Measurements from ENCODE around the gene KLHL25.
"Not testable (repeated sequence)": the region's sequence is repeated elsewhere in the genome, so short reads cannot be mapped to it uniquely, and the experiment has no call there.

Gene KLHL25

GRCh38 chr15:85794598-85795336, at the start of gene KLHL25:
KLHL25 (minus strand) TSS chr15:85794925; CDS start chr15:85769810, 25,115 bp downstream.
- DNase-seq: peak; percentile 89

- DNase-seq: no peak
Measured at GRCh38 chr15:85840802-85841152, 46.1 kb upstream of the KLHL25 start.

GRCh38 chr15:85840079-85840801, 45.5 kb upstream of the KLHL25 start:
- peak; percentile 69 for DNase-seq

GRCh38 chr15:85839643-85840042, 44.9 kb upstream of the KLHL25 start:
- no peak for DNase-seq

GRCh38 chr15:85838655-85839054, 43.9 kb upstream of the KLHL25 start:
- no peak for DNase-seq

- DNase-seq: no peak
Measured at GRCh38 chr15:85837881-85838280, 43.2 kb upstream of the KLHL25 start.

- no peak for DNase-seq
Measured at GRCh38 chr15:85837011-85837433, 42.3 kb upstream of the KLHL25 start.

- DNase-seq: no peak
Measured at GRCh38 chr15:85834651-85835050, 39.9 kb upstream of the KLHL25 start.

- no peak for DNase-seq
Measured at GRCh38 chr15:85832394-85832793, 37.7 kb upstream of the KLHL25 start.

- no peak for DNase-seq
Measured at GRCh38 chr15:85831415-85832113, 36.8 kb upstream of the KLHL25 start.

GRCh38 chr15:85829754-85830153, 35.0 kb upstream of the KLHL25 start:
- not testable (repeated sequence) for DNase-seq

GRCh38 chr15:85828874-85829273, 34.1 kb upstream of the KLHL25 start:
- DNase-seq: no peak

- no peak for DNase-seq
Measured at GRCh38 chr15:85828126-85828525, 33.4 kb upstream of the KLHL25 start.

- DNase-seq: no peak
Measured at GRCh38 chr15:85826756-85827515, 32.2 kb upstream of the KLHL25 start.

GRCh38 chr15:85825719-85826118, 31.0 kb upstream of the KLHL25 start:
- no peak for DNase-seq

- DNase-seq: no peak
Measured at GRCh38 chr15:85825118-85825517, 30.4 kb upstream of the KLHL25 start.

- no peak for DNase-seq
Measured at GRCh38 chr15:85821545-85821944, 26.8 kb upstream of the KLHL25 start.

GRCh38 chr15:85819938-85820337, 25.2 kb upstream of the KLHL25 start:
- DNase-seq: no peak

- DNase-seq: no peak
Measured at GRCh38 chr15:85813234-85813633, 18.5 kb upstream of the KLHL25 start.

- DNase-seq: no peak
Measured at GRCh38 chr15:85810075-85810474, 15.3 kb upstream of the KLHL25 start.

GRCh38 chr15:85805420-85805819, 10.7 kb upstream of the KLHL25 start:
- no peak for DNase-seq

- DNase-seq: no peak
Measured at GRCh38 chr15:85804481-85805170, 9.9 kb upstream of the KLHL25 start.
